GM18502 (cell line): ENCODE results near the gene SLC2A4.
"Not testable (repeated sequence)": the region's sequence is repeated elsewhere in the genome, so short reads cannot be mapped to it uniquely, and the experiment has no call there.

Experiments
- ATAC-seq: cut with Tn5 transposase; IDR thresholded peaks from one replicate; pipeline ENCODE4 v1.9.1; 2021; ENCODE audit warnings: mild to moderate bottlenecking; ENCODE audit not compliant: unreplicated experiment, poor library complexity

Gene SLC2A4

DNA sequence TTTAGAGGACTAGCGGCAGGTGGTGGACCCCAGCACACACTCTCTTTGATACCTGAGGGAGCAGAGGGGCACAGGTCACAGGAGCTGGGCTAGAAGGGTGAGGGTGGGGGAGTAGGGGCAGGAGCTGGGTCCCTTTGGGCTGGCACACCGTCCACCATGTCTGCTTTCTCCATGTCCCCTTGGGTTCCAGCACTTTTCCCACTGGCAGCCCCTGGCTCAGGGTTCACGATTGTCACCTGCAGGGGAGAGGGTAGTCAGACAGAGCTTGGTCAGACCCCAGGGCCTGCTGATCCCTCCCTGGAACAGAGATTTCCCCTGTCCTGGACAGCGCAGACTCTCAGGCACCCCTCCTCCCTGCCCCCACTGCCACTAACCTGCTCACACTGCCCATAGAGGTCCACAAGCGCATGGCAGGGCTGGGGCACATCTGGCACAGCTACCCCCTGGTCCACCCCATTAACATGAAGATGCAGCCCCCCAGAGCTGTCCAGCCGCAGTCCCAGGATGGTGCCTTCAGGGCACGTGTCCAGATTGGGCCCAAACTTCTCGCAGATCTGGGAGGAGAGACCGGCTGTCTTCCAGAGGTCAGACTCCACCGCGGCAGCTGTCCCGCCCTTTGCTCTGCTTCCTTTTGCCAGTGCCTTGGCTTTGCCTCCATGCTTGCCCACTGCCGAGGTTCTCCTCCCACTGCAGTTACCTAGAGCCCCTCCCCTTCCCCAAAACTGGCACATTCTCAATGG, 36.8 kb downstream of the SLC2A4 start:
- no peak for ATAC-seq

DNA sequence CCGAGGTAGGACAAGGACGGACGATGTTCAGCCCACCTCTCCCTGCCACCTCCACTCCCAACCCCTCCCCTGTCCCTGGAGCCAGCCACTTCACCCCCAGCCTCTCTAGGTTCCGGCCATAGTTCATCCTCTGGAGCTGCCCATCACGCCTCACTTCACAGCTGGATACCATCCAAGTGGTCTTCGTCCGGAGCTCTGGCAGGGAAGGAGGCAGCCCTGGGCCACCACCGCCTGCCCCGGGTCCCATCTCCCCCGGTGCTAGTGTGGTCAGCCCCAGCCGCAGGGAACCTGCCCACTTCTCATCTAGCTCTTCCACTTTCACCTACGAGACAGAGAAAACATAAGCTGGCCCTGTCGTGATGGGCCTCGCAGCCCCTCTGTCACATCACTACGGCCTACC, 39.9 kb downstream of the SLC2A4 start:
- ATAC-seq = no peak

DNA sequence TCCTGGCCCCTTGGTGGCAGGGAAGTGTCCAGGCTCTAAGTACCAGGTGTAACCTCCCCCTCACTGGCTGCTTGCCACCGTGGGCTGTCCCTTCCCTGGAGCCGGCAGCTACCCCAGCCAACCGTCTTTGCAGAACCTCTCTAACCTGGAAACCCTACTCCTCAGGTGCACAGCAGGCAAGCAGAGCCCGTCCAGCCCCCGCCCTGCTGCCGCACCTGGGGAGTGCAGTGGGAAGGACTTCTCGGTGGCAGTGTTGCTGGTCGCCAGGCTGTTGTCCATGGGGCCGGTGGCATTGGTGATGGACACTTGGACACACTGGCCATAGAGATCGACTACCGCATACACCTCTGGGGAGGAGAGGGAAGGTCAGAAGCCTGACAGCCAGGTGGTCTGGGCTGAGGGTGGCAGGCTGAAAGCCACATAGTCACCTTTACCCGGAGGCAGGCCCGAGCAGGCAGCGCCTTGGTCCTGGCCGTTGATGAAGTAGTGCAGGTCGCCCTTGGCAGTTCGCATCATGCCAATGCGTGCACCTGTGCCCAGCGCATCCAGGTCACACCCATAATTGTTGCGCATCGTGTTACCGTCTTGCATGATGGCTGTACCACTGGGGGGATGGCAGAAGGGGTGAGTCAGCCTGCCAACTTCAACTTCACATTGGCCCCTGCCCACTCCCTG, 41.1 kb downstream of the SLC2A4 start:
- no peak for ATAC-seq

DNA sequence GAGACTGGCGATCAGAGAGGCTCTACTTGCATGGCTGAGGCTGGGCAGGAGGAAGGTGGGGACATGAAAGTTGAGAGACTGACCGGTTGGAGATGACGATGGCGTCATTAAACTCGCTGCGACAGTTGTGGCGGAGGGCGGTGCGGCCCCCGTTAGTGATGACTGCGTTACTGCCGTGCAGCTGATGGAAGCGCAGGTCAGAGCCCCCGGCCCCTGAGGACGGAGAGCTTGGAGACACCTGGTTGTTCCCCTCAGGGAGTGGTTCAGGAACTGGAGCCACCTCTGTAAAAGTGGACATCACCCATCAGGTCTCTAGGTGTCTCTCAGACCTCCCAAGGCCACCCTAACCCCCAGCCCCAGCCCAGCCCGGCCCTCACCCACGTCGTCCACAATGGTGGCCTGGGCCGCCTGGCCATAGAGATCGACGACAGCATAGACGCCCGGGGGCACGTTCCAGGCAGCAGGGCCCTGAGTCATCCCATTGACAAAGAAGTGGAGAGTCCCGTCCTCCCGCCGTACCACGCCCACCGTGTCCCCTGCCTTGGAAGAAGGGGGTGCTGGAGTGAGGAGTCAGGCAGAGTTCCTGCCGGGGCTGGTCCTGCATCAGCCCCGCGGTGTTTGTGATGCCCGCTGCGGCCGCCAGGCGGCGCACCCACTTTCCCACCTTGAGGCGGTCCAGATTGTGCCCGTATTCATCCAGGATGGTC, 42.4 kb downstream of the SLC2A4 start:
- no peak for ATAC-seq

DNA sequence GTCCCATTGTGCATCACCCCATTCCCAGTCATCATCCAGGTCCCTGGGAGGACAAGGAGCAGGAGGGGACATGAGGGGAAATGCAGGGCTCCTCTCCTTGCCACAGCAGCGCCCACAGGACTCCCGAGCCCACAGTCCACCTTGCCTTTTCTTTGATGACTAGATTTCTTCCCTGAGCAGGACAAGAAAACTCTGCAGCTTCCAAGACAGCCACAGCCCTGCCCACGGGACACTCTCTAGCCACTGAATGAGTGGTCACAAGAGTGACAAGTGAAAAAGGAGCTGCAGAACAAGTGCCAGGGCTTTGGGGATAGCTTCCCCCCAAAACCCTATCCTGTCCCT, 42.9 kb downstream of the SLC2A4 start:
- ATAC-seq = no peak

DNA sequence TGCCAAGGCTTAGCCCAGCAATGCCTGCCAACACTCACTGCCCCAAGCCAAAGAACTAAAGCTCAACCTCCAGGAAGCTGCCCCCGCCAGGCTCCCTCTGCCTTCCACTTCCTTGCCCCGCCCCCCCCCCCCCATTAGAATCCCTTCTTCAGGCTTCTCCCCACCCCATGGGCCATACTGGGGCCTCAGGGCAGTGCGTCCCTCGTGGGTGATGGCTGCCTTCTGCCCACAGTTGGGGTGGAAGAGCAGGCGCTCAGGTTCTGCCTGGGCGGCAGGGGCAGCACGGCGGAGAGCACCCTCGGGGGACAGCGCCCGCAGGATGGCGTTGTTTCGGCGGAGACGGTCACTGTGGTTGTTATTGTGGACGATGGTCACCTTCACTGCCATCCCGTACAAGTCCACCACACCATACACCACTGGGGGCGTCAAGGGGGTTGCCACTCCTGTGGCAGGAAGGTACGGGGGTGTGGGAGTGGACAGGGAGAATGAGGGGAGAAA, 43.6 kb downstream of the SLC2A4 start:
- ATAC-seq = no peak

DNA sequence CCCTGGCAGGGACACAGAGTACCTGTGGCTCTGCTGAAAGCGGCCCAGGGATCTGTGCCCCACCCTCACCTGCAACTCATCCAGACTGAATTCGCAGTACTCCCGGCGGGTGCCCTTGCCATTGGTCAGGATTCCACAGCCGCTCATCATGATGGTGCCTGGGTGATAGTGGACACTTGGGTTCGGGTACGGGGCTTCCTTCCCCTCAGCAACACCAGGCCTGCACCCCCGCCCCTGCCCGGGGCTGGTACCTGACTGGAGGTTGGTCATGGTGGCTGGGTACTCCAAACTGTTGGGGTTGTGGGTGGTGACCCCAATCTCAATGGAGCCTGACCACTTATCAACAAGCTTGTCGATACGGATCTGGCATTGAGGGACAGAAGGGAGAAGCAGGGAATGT, 44.7 kb downstream of the SLC2A4 start:
- ATAC-seq = no peak

DNA sequence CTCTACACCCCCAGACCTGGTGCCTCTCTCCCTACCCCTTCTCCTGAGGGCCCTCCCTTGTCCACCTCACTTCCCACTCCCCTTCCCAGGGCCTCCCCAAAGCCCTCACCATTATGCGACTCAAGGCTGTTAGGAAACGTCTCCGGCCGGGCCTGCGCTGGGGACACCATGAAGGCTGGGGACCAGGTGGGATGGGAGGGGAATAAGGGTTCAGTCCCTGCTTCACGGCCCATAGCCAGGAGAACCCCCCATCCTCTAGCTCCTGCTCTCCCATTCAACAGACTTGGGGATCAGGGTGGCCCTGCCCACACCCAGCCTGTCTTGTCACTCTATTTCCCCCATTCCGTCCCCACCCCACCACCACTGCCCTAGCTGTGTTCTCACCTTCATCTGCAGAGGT, 45.5 kb downstream of the SLC2A4 start:
- ATAC-seq = no peak

DNA sequence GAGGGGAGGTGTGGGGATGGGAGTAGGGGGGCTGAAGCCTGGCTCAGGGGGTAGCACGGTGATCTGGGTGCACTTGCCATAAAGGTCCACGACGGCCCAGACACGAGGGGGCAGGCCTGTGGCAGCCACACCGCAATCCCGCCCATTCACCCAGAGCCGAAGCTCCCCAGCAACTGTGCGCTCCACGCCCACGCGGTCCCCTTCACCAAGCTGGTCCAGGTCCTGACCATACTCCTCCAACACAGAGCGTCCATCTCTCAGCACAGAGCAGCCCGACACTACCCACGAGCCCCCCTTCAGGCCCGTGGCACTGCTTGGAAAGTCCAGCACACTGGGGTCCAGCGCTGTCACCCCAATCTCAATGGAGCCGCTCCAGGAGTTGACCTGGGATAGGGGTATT, 46.0 kb downstream of the SLC2A4 start:
- ATAC-seq = no peak

DNA sequence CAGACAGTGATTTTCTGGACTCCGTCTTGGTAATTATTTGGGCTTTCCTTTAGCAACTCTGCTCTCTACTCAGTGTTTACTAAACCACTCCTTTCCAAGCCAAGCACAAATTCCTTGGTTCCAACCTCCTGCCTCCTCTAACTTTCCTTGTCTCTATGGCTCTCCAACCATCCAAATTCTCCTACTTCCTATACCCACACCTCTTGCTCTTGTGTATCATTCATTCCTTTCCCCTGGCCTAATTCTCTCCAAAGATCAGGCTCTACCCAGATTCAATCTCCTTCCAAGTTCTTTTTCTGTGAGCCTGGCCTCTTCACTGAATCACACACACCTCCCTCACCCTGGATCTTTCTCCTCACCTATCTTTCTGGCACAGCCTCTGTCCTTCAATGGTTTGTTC, 46.5 kb downstream of the SLC2A4 start:
- no peak for ATAC-seq

DNA sequence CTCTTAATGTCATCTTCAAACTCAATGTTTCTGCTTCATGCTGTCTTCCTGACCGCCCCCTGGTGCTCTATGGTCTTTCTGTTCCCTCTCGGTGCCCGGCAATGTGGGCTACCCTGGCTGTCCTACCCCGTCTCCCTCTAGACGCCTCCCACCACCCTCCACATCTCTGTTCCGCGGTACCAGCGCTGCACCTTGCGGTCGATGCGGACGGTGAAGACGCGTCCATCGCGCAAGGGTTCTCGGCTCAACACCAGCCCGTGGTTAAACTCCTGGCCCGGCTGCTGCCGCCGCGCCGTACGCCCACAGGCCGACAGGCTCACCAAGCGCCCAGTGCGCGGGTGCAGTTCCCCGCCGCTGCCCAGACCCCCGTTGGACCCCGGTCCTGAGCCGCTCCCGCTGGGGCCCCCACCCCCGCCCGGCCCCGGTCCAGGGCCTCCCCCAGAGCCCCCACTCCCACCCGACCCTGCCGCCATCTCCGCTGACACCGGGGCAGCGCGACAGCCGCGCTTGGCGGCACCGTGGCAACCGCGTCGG, 47.4 kb downstream of the SLC2A4 start, which contains the start of gene NEURL4:
Gene NEURL4, minus strand, starts transcription at position 496 of the 534 bp plus-strand sequence. Its CDS starts 23 bp downstream, at position 473.
- peak; percentile 9 for ATAC-seq

DNA sequence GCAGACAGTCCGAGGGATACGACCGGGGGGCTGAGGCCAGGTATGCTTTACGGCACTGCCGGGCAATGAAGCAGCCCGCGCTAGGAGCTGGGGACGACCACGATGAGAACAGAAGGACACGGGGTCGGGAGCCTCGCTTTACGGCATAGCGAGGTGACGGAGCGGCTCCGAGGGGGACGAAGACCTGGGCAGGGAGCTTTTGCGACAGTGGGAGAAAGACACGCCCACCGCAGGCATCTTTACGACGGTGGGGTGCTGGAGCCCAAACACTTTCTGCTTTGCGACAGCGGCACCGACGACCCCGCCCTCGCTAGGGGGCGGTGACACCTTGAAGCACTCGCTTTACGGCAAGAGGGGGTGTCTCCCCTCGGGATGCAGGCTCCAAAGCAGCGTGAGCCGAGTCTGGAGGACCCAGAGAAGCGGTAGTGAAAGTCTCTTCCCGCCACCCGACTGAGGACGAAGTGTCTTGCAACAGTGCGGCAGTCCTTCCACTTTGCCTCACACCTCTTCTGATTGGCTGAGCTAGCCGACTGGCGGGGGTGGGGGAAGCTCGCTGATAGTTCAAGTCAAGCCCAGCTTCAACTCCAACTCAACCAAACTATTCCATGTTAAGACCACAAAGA, 48.0 kb downstream of the SLC2A4 start:
- peak; percentile 61 for ATAC-seq

DNA sequence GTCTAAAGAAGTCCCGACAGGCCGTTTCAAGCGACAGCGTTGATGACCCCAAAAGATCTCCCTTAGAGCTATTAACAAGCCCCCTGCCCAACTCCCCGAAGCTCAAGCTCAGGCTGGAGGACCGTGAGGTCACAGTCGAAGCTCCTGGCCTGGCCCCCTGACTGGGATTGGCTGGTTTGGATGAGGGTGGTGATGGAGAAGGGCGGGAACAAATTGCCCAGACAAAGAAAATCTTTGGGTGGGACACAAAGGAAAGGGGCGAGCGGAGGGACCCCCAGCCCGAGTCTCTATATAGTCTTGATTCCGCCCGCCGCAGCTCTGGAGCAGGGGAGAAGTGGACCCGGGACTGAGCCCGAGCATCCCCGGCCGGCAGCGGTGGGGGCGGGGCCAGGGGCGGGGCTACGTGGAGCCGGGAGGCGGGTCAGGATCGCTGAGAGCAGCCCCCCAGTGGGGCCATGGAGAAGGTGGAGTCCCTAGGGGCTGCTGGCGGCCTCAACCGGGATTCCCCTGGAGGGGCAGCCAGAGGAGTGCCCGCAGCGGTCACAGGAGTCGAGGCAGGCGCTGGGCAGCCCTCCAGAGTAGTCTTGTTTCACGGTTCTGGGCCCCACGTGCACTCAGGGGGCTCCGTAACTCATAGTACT, 48.6 kb downstream of the SLC2A4 start:
- ATAC-seq = peak; percentile 53

DNA sequence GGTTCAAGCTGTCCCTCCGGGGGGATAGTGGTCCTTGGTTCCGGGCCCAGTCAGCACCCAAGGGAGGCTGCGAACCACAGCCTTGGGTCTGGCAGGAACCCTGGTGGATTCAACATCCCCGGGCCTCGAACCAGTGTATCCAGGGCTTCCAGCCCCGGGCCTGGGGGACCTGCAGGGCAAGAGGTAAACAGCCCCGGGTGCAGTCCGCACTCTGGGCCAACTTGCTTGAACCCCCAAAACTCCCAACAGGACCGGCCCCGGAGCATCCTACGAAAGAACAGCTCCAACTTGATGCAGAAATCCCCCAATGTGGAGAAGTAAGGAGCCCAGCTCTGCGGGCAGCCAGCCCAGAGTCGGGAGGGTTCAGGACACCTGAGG, 49.1 kb downstream of the SLC2A4 start:
- ATAC-seq = no peak

DNA sequence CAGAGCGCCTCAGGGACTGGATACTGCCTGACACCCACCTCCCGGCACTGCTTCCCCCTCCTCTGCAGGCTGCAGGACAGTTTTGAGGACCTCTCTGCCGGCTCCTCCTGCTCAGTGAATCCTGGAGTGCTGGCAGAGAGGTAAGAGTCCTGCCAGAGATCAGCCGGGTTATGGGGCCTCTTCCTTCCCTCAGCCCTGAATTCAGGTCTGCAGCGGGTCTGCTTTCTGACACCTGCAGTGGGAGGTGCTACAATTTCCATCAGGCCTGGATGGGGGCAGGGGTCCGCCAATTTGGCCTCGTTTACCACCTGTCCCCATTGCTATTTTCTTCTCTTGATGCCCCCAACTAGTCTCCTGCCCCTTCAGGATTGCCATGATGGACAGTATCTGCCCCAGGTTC, 50.6 kb downstream of the SLC2A4 start:
- no peak for ATAC-seq

DNA sequence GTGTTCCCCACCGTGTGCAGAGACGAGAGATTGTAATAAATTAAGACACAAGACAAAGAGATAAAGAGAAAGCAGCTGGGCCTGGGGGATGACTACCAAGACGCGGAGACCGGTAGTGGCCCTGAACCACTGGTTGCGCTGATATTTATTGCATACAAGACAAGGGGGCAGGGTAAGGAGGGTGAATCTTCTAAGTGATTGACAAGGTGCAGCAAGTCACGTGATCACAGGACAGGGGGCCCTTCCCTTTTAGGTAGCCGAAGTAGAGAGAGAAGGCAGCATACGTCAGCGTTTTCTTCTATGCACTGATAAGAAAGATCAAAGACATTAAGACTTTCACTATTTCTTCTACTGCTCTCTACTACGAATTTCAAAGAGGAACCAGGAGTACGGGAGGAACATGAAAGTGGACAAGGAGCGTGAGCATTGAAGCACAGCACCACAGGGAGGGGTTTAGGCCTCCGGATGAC, 51.1 kb downstream of the SLC2A4 start:
- ATAC-seq = not testable (repeated sequence)

DNA sequence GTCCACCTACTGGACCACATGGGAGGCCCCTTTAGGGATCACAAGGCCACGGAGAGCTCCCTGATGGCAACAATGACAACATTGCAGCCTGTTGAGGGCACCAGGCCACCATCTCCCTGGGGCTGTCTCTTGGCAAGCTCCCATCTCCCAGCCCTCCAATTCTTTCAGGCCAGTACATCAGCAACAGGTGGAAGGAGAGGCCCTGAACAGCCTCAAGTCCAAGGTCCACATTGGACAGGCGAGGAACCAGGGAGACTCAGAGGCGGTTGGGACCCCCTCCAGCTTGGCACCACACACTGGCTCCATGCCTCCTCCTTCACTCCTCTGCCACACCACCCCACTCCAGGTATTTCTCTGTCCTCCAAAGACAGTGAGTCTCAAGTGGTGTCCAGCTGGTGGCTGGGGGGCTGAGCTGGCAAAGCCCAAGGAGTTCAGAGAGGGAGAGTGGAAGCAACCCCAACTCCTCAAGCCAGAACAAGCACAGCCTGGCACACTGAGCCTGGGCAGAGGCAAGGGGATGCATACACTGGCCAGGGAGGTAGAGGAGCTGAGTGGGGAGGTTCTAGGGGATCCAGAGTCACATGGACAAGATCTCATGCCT, 53.5 kb downstream of the SLC2A4 start:
- no peak for ATAC-seq

DNA sequence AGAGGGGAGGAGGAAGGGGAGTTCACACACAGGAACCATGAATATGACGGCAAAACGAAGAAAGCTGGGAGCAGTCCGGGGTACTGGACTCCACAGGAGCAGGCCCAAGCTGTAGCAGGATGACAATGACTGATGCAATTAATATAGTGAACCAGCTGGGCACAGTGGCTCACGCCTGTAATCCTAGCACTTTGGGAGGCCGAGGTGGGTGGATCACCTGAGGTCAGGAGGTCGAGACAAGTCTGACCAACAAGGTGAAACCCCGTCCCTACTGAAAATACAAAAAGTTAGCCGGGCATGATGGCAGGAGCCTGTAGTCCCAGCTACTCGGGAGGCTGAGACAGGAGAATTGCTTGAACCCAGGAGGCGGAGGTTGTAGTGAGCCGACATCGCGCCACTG, 54.2 kb downstream of the SLC2A4 start:
- ATAC-seq = not testable (repeated sequence)
